Spleen (tissue), 11 donors: ENCODE results near the gene EPSTI1. TPM values are rescaled to one million over a fixed set of nuclear protein-coding genes. Genes with fewer than 3 reads are reported as not detected.

Source experiments
- DNase-seq: peaks from one replicate; pipeline ENCODE4 v3.0.0-alpha.2; 2020
- H3K27ac ChIP-seq, 8 donors: fragments of 200-600 bp; sonication (generic) in 7 of 8; 1 replicate in 4 of 8; 2 replicates in 4 of 8; pipeline versions ENCODE4 v1.5.0 to v1.8.0; 2016 to 2021; ENCODE audit warnings: inconsistent platforms in 4 of 8, mild to moderate bottlenecking in 4 of 8, moderate library complexity in 1 of 8
- H3K27me3 ChIP-seq, 7 donors: fragments of 200-600 bp; sonication (generic) in 6 of 7; replicated peaks in 1 of 7; 1 replicate in 4 of 7; 2 replicates in 3 of 7; pipeline versions ENCODE4 v1.5.0 to v1.8.0; 2016 to 2021; ENCODE audit warnings: inconsistent platforms in 3 of 7, mild to moderate bottlenecking in 1 of 7
- H3K36me3 ChIP-seq, 6 donors: fragments of 200-600 bp; sonication (generic) in 5 of 6; 1 replicate in 4 of 6; 2 replicates in 2 of 6; pipeline versions ENCODE4 v1.5.0 to v1.8.0; 2016 to 2021; ENCODE audit warnings: inconsistent platforms in 2 of 6
- H3K4me1 ChIP-seq, 6 donors: fragments of 200-600 bp; sonication (generic) in 5 of 6; 1 replicate in 3 of 6; 2 replicates in 3 of 6; pipeline versions ENCODE4 v1.5.0 to v1.8.0; 2016 to 2021; ENCODE audit warnings: inconsistent platforms in 3 of 6
- H3K4me3 ChIP-seq, 8 donors: fragments of 200-600 bp; sonication (generic) in 7 of 8; 1 replicate in 4 of 8; 2 replicates in 4 of 8; pipeline versions ENCODE4 v1.5.0 to v1.8.0; 2016 to 2021; ENCODE audit warnings: inconsistent platforms in 4 of 8, mild to moderate bottlenecking in 4 of 8, moderate library complexity in 2 of 8
- H3K9me3 ChIP-seq, 8 donors: fragments of 200-600 bp; sonication (generic) in 7 of 8; 1 replicate in 4 of 8; 2 replicates in 4 of 8; pipeline versions ENCODE4 v1.5.0 to v1.8.0; 2016 to 2021; ENCODE audit warnings: inconsistent platforms in 4 of 8
- CTCF ChIP-seq, 11 experiments: fragments of 200-600 bp in 7 of 11; fragments of 450-650 bp in 4 of 11; sonication (generic) in 4 of 11; IDR thresholded peaks in 8 of 11; conservative IDR thresholded peaks in 3 of 11; 1 replicate in 7 of 11; 2 replicates in 4 of 11; pipeline versions ENCODE4 v1.4.0 to v1.8.0; 2016 to 2021; ENCODE audit warnings: antibody characterized with exemption in 11 of 11, inconsistent platforms in 4 of 11, mild to moderate bottlenecking in 1 of 11
- POLR2A ChIP-seq, 3 donors: fragments of 450-650 bp; IDR thresholded peaks; one replicate each; pipeline ENCODE4 v1.5.1; 2017; ENCODE audit warnings: antibody characterized with exemption in 3 of 3, mild to moderate bottlenecking in 1 of 3
- POLR2AphosphoS5 ChIP-seq, 3 donors: sonication (generic); formaldehyde crosslinking; IDR thresholded peaks; one replicate each; pipeline ENCODE4 v1.5.1; 2017; ENCODE audit warnings: antibody characterized with exemption in 3 of 3
- WGBS, 5 donors: extraction: QIAGEN DNeasy Blood & Tissue Kit in 3 of 5; methylation state at CpG; one replicate each; pipeline versions ENCODE4 v1.1.5 to v1.1.7; 2013 to 2018; 5-methylcytosine and 5-hydroxymethylcytosine counted together
- intact Hi-C: fragments of 100-400 bp; cut with DNase I; formaldehyde crosslinking; loops from one replicate; pipeline ENCODE4 v1.15.0; 2023; ENCODE audit warnings: low total_unique reads
- polyA plus RNA-seq, 3 donors: library from polyadenylated mRNA; stranded (reverse); fragments of 200-250 nt; gene quantifications; one replicate each; pipeline ENCODE4 v1.2.1, GENCODE V29; 2013
- total RNA-seq, 7 donors: library from RNA; depleted of rRNA in 3 of 7; stranded (reverse); fragments of >200 nt in 3 of 7; fragmentation: NEBNext Ultra II Directional in 4 of 7; extraction: Animal tissue kit (Norgen Biotek cat#: 25700) in 4 of 7; gene quantifications; one replicate each; pipeline versions ENCODE4 v1.1.0 to v1.2.1, GENCODE V29; 2016 to 2021
- donor health status: healthy with polysubstance abuse.
- donor health status: DM: no; HTN: no; CAD: no; lungs with moderate emphysema.
- donor health status: DM: no; HTN: no; CAD: no.
- donor health status: Bipolar disorder and iron deficiency.
- donor health status: healthy.
- donor health status: DM: no; HTN: no; CAD: no.
- donor health status: DM: yes; HTN: yes; CAD: no.

Gene EPSTI1
- total and polyA plus RNA-seq, 10 donors, result 9.9 to 50.2 (median 20.1) TPM

GRCh38 chr13:42977219-42977659, 14.8 kb downstream of the EPSTI1 start:
- Histone ChIP-seq H3K4me3 (no peak overlapping the region), H3K27ac (peak overlapping the region in 5 of 8 donors; percentile 11 to 62 (median 31)), H3K27me3 (no peaks in the 10 kb centered on the region), H3K4me1 (peaks cover 0 to 24% (median 12%) of the 10 kb centered on the region in 6 donors), H3K36me3 (peaks cover 0 to 20% (median 0%) of the 10 kb centered on the region in 6 donors), H3K9me3 (peaks cover 0 to 9% (median 6%) of the 10 kb centered on the region in 8 donors)
- no peak for DNase-seq
- WGBS, 5 donors, result 59 to 70% (median 67%) methylated on average over 1 of the region's 1 CpG
- TF ChIP-seq CTCF (IDR thresholded peaks at IDR 0.05 in 8 of 11, conservative IDR thresholded peaks at IDR 0.05 in 3 of 11) (no peak), POLR2AphosphoS5 (IDR thresholded peaks at IDR 0.05) (no peak), POLR2A (IDR thresholded peaks at IDR 0.05) (no peak)
- intact Hi-C loops, result loop anchor here (10.0 kb wide), 2 partner anchors 108 to 898 kb away; partner anchors contain the start of genes CCDC122 and LACC1

GRCh38 chr13:42976066-42976465, 16.0 kb downstream of the EPSTI1 start:
- H3K9me3 ChIP-seq, result peaks cover 0 to 9% (median 6%) of the 10 kb centered on the region in 8 donors
- H3K27me3 ChIP-seq, result no peaks in the 10 kb centered on the region
- peaks cover 0 to 27% (median 0%) of the 10 kb centered on the region in 6 donors for H3K36me3 ChIP-seq
- H3K27ac ChIP-seq, result no peak overlapping the region
- WGBS, 5 donors, result 92 to 97% (median 93%) methylated on average over 3 of the region's 3 CpGs
- no peak overlapping the region for H3K4me3 ChIP-seq
- no peak for DNase-seq
- peaks cover 0 to 26% (median 19%) of the 10 kb centered on the region in 6 donors for H3K4me1 ChIP-seq
- intact Hi-C loops, result loop anchor here (10.0 kb wide), 2 partner anchors 109 to 899 kb away; partner anchors contain the start of genes CCDC122 and LACC1
- no peak for TF ChIP-seq POLR2AphosphoS5 (IDR thresholded peaks at IDR 0.05)
- TF ChIP-seq POLR2A (IDR thresholded peaks at IDR 0.05), result no peak
- TF ChIP-seq CTCF (IDR thresholded peaks at IDR 0.05 in 8 of 11, conservative IDR thresholded peaks at IDR 0.05 in 3 of 11), result no peak

GRCh38 chr13:42973581-42973980, 18.5 kb downstream of the EPSTI1 start:
- Histone ChIP-seq H3K4me3 (no peak overlapping the region), H3K9me3 (peaks cover 0 to 9% (median 6%) of the 10 kb centered on the region in 8 donors), H3K27ac (no peak overlapping the region), H3K4me1 (peaks cover 9 to 49% (median 37%) of the 10 kb centered on the region in 6 donors), H3K27me3 (no peaks in the 10 kb centered on the region), H3K36me3 (peaks cover 0 to 30% (median under 1%) of the 10 kb centered on the region in 6 donors)
- 81 to 92% (median 85%) methylated on average over 3 of the region's 3 CpGs for WGBS, 5 donors
- TF ChIP-seq CTCF (IDR thresholded peaks at IDR 0.05 in 8 of 11, conservative IDR thresholded peaks at IDR 0.05 in 3 of 11) (no peak), POLR2A (IDR thresholded peaks at IDR 0.05) (no peak), POLR2AphosphoS5 (IDR thresholded peaks at IDR 0.05) (no peak)
- DNase-seq, result no peak
- intact Hi-C loops, result loop anchor here (10.0 kb wide), 2 partner anchors 111 to 901 kb away; partner anchors contain the start of genes CCDC122 and LACC1

GRCh38 chr13:42971691-42972347, 20.2 kb downstream of the EPSTI1 start:
- peaks cover 9 to 49% (median 33%) of the 10 kb centered on the region in 6 donors for H3K4me1 ChIP-seq
- intact Hi-C loops, result loop anchor here (10.0 kb wide), 2 partner anchors 113 to 903 kb away; partner anchors contain the start of genes CCDC122 and LACC1
- no peak for TF ChIP-seq CTCF (IDR thresholded peaks at IDR 0.05 in 8 of 11, conservative IDR thresholded peaks at IDR 0.05 in 3 of 11)
- TF ChIP-seq POLR2AphosphoS5 (IDR thresholded peaks at IDR 0.05), result no peak
- TF ChIP-seq POLR2A (IDR thresholded peaks at IDR 0.05), result no peak
- H3K36me3 ChIP-seq, result peaks cover 0 to 44% (median 13%) of the 10 kb centered on the region in 6 donors
- DNase-seq, result no peak
- 64 to 77% (median 72%) methylated on average over 9 of the region's 9 CpGs for whole genome bisulfite sequencing, 5 donors
- no peaks in the 10 kb centered on the region for H3K9me3 ChIP-seq
- H3K27ac ChIP-seq, result peak overlapping the region in 4 of 8 donors; percentile 5 to 49 (median 34)
- no peak overlapping the region for H3K4me3 ChIP-seq
- H3K27me3 ChIP-seq, result no peaks in the 10 kb centered on the region
